SK-N-SH treated with all-trans-retinoic acid at 6 μM for 48 hours (cell line): ENCODE measurements around the gene CCL14.

ENCODE experiments used
- ARNTL ChIP-seq: fragments of 450-650 bp; formaldehyde crosslinking; IDR thresholded peaks from 2 replicates; pipeline ENCODE4 v1.5.0; 2020; ENCODE audit warnings: low read depth, mild to moderate bottlenecking, moderate library complexity, borderline replicate concordance
- CREB5 ChIP-seq: fragments of 250-450 bp; sonication (Bioruptor Pico); IDR thresholded peaks from 2 replicates; pipeline ENCODE4 v1.5.1; 2020; ENCODE audit warnings: low read depth, mild to moderate bottlenecking, moderate library complexity
- CSDC2 ChIP-seq: fragments of 250-450 bp; sonication (Bioruptor Pico); IDR thresholded peaks from 2 replicates; pipeline ENCODE4 v1.5.0; 2020; ENCODE audit warnings: mild to moderate bottlenecking, moderate library complexity
- CSRNP3 ChIP-seq: fragments of 250-450 bp; sonication (Bioruptor Pico); IDR thresholded peaks from 2 replicates; pipeline ENCODE4 v1.5.1; 2021; ENCODE audit warnings: mild to moderate bottlenecking, moderate library complexity
- GLIS3 ChIP-seq: fragments of 250-450 bp; sonication (Bioruptor Pico); IDR thresholded peaks from 2 replicates; pipeline ENCODE4 v1.5.0; 2020; ENCODE audit warnings: mild to moderate bottlenecking, moderate library complexity
- PATZ1 ChIP-seq: fragments of 250-450 bp; sonication (Bioruptor Pico); IDR thresholded peaks from 2 replicates; pipeline ENCODE4 v1.8.0; 2020; ENCODE audit warnings: mild to moderate bottlenecking, moderate library complexity, borderline replicate concordance
- PPARA ChIP-seq: fragments of 250-450 bp; sonication (Bioruptor Pico); IDR thresholded peaks from 2 replicates; pipeline ENCODE4 v1.5.0; 2020; ENCODE audit warnings: mild to moderate bottlenecking, borderline replicate concordance
- RARB ChIP-seq: fragments of 250-450 bp; sonication (Bioruptor Pico); IDR thresholded peaks from 2 replicates; pipeline ENCODE4 v1.8.0; 2021; ENCODE audit warnings: mild to moderate bottlenecking, moderate library complexity
- TCF4 ChIP-seq: fragments of 250-450 bp; sonication (Bioruptor Pico); IDR thresholded peaks from 2 replicates; pipeline ENCODE4 v1.8.0; 2021; ENCODE audit warnings: mild to moderate bottlenecking, moderate library complexity, borderline replicate concordance
- TSHZ2 ChIP-seq: fragments of 250-450 bp; sonication (Bioruptor Pico); IDR thresholded peaks from 2 replicates; pipeline ENCODE4 v1.5.0; 2020; ENCODE audit warnings: mild to moderate bottlenecking, moderate library complexity
- ZC3H10 ChIP-seq: fragments of 250-450 bp; sonication (Bioruptor Pico); IDR thresholded peaks from 2 replicates; pipeline ENCODE4 v1.5.1; 2021; ENCODE audit warnings: mild to moderate bottlenecking, moderate library complexity
- ZFP30 ChIP-seq: fragments of 450-650 bp; formaldehyde crosslinking; IDR thresholded peaks from 2 replicates; pipeline ENCODE4 v1.5.0; 2022; ENCODE audit warnings: mild to moderate bottlenecking, moderate library complexity
- ZNF565 ChIP-seq: fragments of 450-650 bp; formaldehyde crosslinking; conservative IDR thresholded peaks from 2 replicates; pipeline ENCODE4 v1.5.0; 2020; ENCODE audit warnings: low read depth, mild to moderate bottlenecking, moderate library complexity
- ZNF8 ChIP-seq: fragments of 450-650 bp; formaldehyde crosslinking; IDR thresholded peaks from 2 replicates; pipeline ENCODE4 v1.5.0; 2020; ENCODE audit warnings: mild to moderate bottlenecking, moderate library complexity

GRCh38 chr17:36017799-36018198 lies 31.3 kb upstream of the CCL14 start, which contains the start of gene CCL23:
- TF ChIP-seq TSHZ2 (no peak), CREB5 (CRISPR knock-in tag) (no peak), PATZ1 (CRISPR knock-in tag) (no peak), ZFP30 (CRISPR knock-in tag) (no peak), GLIS3 (CRISPR knock-in tag) (no peak), TCF4 (CRISPR knock-in tag) (no peak), ZNF565 (CRISPR knock-in tag) (no peak), ZNF8 (no peak), CSRNP3 (no peak), PPARA (CRISPR knock-in tag) (no peak), ZC3H10 (CRISPR knock-in tag) (no peak), ARNTL (CRISPR knock-in tag) (no peak), CSDC2 (CRISPR knock-in tag) (no peak), RARB (CRISPR knock-in tag) (no peak)
